Gastrocnemius medialis (tissue), 4 donors: ENCODE data around the gene PEX6.

ENCODE experiments used
- CTCF ChIP-seq, 5 experiments: fragments of 450-650 bp in 3 of 5; fragments of 200-600 bp in 2 of 5; sonication (generic) in 2 of 5; IDR thresholded peaks in 4 of 5; conservative IDR thresholded peaks in 1 of 5; 1 replicate in 4 of 5; 2 replicates in 1 of 5; pipeline ENCODE4 v1.5.1; 2016 to 2019; ENCODE audit warnings: antibody characterized with exemption in 5 of 5, mild to moderate bottlenecking in 3 of 5, moderate library complexity in 3 of 5
- POLR2A ChIP-seq, 2 donors: fragments of 450-650 bp; IDR thresholded peaks; one replicate each; pipeline ENCODE4 v1.6.1; 2017; ENCODE audit warnings: antibody characterized with exemption in 2 of 2, mild to moderate bottlenecking in 2 of 2, moderate library complexity in 2 of 2

- TF ChIP-seq CTCF (IDR thresholded peaks at IDR 0.05 in 4 of 5, conservative IDR thresholded peaks at IDR 0.05 in 1 of 5) (no peak), POLR2A (IDR thresholded peaks at IDR 0.05) (no peak)
Observed at GRCh38 chr6:42967228-42967627, 11.8 kb downstream of the PEX6 start.
